Colonic mucosa (tissue), 4 donors: ENCODE results near the gene RTP2. TPM values are rescaled to one million over a fixed set of nuclear protein-coding genes. Genes with fewer than 3 reads are reported as not detected.

Source experiments
- DNase-seq: peaks from one replicate; pipeline ENCODE4 v3.0.0-alpha.2; 2020
- H3K27ac ChIP-seq: fragments of 200-600 bp; one replicate; pipeline ENCODE4 v1.8.0; 2021
- H3K27me3 ChIP-seq: fragments of 200-600 bp; one replicate; pipeline ENCODE4 v1.8.0; 2021
- H3K36me3 ChIP-seq: fragments of 200-600 bp; one replicate; pipeline ENCODE4 v1.8.0; 2021
- H3K4me1 ChIP-seq: fragments of 200-600 bp; one replicate; pipeline ENCODE4 v1.8.0; 2021; ENCODE audit warnings: mild to moderate bottlenecking
- H3K4me3 ChIP-seq: fragments of 200-600 bp; one replicate; pipeline ENCODE4 v1.8.0; 2021
- H3K9ac ChIP-seq, 2 donors: one replicate each; pipeline ENCODE4 v1.7.0; 2013; ENCODE audit warnings: control low read depth in 2 of 2, low read depth in 2 of 2, low read length in 2 of 2
- H3K9me3 ChIP-seq: fragments of 200-600 bp; one replicate; pipeline ENCODE4 v1.8.0; 2021
- intact Hi-C: fragments of 100-400 bp; cut with DNase I; formaldehyde crosslinking; loops from one replicate; pipeline ENCODE4 v1.14.1; 2022
- total RNA-seq, 2 donors: library from RNA; stranded (reverse); fragmentation: NEBNext Ultra II Directional in 1 of 2; extraction: Animal tissue kit (Norgen Biotek cat#: 25700) in 1 of 2; gene quantifications; one replicate each; pipeline ENCODE4 v1.2.1, GENCODE V29; 2021
- TF ChIP-seq, protein P1 (sequence below): fragments of 200-600 bp; IDR thresholded peaks from one replicate; pipeline ENCODE4 v1.8.0; 2022; ENCODE audit warnings: antibody characterized with exemption, mild to moderate bottlenecking
- donor health status: healthy.
- donor health status: DM: no; HTN: no; CAD: no.
- donor health status: DM: no; HTN: no; CAD: no.

The RTP2 gene
- total RNA-seq, 2 donors from 2014 or later: not detected

DNA sequence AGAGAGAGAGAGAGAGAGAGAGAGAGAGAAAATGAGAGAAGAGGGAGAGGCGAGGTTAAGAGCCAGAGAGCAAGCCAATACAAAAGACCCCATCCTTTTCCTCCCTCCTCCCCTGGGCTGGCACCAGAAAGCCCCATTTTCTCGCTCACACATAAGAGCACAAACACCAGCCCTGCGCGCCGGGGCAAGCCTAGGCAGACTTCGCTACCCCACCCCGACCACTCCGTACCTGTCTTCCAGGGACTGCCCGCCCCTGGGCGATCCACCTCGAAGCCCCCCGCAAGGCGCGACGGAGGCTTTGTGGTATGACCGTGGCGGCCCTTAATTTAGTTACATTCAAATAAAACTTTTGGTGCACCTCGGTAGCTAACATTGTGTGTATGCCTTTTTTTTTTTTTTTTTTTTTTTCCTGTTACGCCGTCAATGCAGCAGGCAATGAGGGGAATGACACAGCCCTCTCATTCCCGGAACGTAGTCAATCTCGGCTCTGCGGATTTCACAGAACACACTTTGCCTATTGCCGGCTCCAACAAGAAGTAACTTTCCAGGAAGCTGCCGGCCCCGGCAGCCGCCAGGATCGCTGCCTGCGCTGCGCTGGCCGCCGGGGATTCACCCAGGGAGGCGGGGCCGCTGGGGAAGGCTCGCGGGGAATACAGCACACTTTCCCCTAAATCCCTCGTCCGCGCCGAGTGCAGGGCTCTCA, 35.2 kb upstream of the RTP2 start:
- peaks cover 3% of the 10 kb centered on the region for H3K4me1 ChIP-seq
- H3K36me3 ChIP-seq: no peaks in the 10 kb centered on the region
- no peaks in the 10 kb centered on the region for H3K9me3 ChIP-seq
- H3K27me3 ChIP-seq: no peaks in the 10 kb centered on the region
- H3K9ac ChIP-seq: peak overlapping the region; percentile 67 to 95
- DNase-seq: peak; percentile 82
- peak overlapping the region; percentile 97 for H3K27ac ChIP-seq
- peak overlapping the region; percentile 54 for H3K4me3 ChIP-seq
- intact Hi-C loops: loop anchor here (10.0 kb wide), 1 partner anchor 1497 kb away; no protein-coding TSS in a partner anchor
- TF ChIP-seq, protein P1, sequence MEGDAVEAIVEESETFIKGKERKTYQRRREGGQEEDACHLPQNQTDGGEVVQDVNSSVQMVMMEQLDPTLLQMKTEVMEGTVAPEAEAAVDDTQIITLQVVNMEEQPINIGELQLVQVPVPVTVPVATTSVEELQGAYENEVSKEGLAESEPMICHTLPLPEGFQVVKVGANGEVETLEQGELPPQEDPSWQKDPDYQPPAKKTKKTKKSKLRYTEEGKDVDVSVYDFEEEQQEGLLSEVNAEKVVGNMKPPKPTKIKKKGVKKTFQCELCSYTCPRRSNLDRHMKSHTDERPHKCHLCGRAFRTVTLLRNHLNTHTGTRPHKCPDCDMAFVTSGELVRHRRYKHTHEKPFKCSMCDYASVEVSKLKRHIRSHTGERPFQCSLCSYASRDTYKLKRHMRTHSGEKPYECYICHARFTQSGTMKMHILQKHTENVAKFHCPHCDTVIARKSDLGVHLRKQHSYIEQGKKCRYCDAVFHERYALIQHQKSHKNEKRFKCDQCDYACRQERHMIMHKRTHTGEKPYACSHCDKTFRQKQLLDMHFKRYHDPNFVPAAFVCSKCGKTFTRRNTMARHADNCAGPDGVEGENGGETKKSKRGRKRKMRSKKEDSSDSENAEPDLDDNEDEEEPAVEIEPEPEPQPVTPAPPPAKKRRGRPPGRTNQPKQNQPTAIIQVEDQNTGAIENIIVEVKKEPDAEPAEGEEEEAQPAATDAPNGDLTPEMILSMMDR: no peak

DNA sequence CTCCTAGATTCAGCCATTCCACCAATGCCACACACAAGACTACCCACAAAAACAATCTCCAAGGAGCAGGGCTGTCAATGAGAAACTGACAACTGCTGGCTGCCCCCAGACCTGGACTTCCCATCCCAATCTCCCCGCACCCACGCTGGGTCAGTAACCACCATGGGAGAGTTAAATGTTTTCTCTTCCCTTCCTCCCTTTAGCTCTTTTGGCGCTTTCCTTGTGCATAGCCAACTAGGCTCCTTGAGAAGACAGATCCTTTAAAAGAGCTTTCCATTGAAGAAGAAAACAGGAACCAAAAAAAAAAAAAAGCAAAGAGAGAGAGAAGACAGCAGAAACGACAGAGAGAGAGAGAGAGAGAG, 34.6 kb upstream of the RTP2 start:
- no peak overlapping the region for H3K27ac ChIP-seq
- TF ChIP-seq, protein P1: no peak
- peak overlapping the region in 1 of 2 donors; percentile 95 for H3K9ac ChIP-seq
- DNase-seq: no peak
- H3K27me3 ChIP-seq: no peaks in the 10 kb centered on the region
- intact Hi-C loops: loop anchor here (10.0 kb wide), 1 partner anchor 1498 kb away; no protein-coding TSS in a partner anchor
- H3K36me3 ChIP-seq: no peaks in the 10 kb centered on the region
- peaks cover 3% of the 10 kb centered on the region for H3K4me1 ChIP-seq
- H3K4me3 ChIP-seq: peak overlapping the region; percentile 54
- no peaks in the 10 kb centered on the region for H3K9me3 ChIP-seq

DNA sequence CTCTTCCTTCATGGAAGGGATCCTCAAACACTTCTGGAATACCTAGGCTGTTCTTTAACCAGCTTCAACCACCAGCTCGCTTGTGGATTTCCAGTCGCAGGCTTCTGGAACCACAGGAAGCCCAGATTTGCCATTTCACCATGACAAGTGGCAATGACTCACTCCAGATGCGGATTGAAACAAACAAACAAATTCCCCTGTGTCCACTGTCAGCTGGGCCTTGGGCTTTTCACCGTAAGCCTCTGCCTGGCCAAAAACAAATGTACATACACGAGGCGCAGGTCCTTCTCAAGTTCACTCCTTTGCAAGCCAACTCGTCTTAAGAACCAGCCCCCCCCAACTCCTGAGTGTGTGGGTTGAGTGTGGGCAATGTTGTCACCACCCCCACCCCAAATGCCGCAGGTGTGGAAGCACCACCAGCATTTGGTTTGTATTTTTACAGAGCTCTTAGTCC, 34.1 kb upstream of the RTP2 start:
- Histone ChIP-seq H3K4me1 (peaks cover 3% of the 10 kb centered on the region), H3K36me3 (peaks cover 4% of the 10 kb centered on the region), H3K27ac (no peak overlapping the region), H3K9ac (no peak overlapping the region), H3K9me3 (no peaks in the 10 kb centered on the region), H3K27me3 (no peaks in the 10 kb centered on the region), H3K4me3 (no peak overlapping the region)
- intact Hi-C loops: loop anchor here (10.0 kb wide), 1 partner anchor 1498 kb away; no protein-coding TSS in a partner anchor
- DNase-seq: no peak
- TF ChIP-seq, protein P1: no peak

DNA sequence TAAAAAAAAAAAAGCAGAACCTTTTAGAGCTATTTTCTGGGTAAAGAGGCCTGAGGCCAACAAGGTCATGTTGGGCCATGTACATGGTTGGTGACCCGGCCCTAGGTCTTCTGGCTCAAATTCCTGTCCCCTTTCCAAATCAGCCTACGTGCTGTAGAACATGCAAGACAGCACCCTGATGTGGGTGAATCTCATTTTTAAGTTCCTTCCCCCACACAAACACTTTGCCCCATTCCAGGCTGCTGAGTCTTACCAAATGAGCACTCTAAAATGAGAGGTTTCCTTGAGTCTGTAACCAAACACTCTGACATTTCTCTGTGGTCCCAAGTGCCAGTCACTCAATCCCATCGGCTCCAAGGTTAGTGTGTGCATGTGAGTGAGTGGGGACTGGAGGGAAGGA, 33.5 kb upstream of the RTP2 start:
- H3K9me3 ChIP-seq: no peaks in the 10 kb centered on the region
- TF ChIP-seq, protein P1: no peak
- peaks cover 9% of the 10 kb centered on the region for H3K36me3 ChIP-seq
- peaks cover 3% of the 10 kb centered on the region for H3K4me1 ChIP-seq
- H3K4me3 ChIP-seq: no peak overlapping the region
- DNase-seq: no peak
- intact Hi-C loops: loop anchor here (10.0 kb wide), 1 partner anchor 1499 kb away; no protein-coding TSS in a partner anchor
- no peaks in the 10 kb centered on the region for H3K27me3 ChIP-seq
- no peak overlapping the region for H3K9ac ChIP-seq
- H3K27ac ChIP-seq: no peak overlapping the region

DNA sequence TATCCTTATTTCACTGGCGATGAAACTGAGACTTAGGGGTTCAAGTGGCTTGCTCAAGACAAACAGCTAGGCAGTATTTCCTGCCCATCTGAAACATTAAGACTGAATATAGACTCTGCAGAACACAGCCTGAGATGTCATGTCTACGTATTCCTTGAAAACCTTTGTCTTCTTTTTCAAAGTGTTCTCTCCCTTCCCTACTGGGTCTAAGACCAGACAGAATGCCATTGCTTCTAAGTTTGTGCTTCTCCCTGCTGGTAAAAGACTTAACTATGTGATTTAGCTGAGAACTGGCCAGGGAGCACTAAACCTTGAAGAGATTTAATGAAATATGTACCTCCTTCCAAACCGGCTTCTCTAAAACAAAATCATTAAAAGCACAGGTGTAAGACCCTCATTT, 33.0 kb upstream of the RTP2 start:
- Histone ChIP-seq H3K4me3 (no peak overlapping the region), H3K9ac (no peak overlapping the region), H3K27ac (no peak overlapping the region), H3K36me3 (peaks cover 9% of the 10 kb centered on the region), H3K27me3 (no peaks in the 10 kb centered on the region), H3K9me3 (no peaks in the 10 kb centered on the region), H3K4me1 (peaks cover under 1% of the 10 kb centered on the region)
- intact Hi-C loops: loop anchor here (10.0 kb wide), 1 partner anchor 1499 kb away; no protein-coding TSS in a partner anchor
- DNase-seq: no peak
- TF ChIP-seq, protein P1: no peak
